Sigmoid colon (tissue), 7 donors: ENCODE measurements around the gene AACS. TPM values are rescaled to one million over a fixed set of nuclear protein-coding genes. Genes with fewer than 3 reads are reported as not detected.

Experiments
- DNase-seq: peaks from one replicate; pipeline ENCODE4 v3.0.0-alpha.2; 2019
- H3K27ac ChIP-seq, 4 donors: fragments of 200-600 bp; sonication (generic); one replicate each; pipeline ENCODE4 v1.5.1; 2016 to 2019; ENCODE audit warnings: mild to moderate bottlenecking in 1 of 4
- H3K27me3 ChIP-seq, 3 donors: fragments of 200-600 bp; sonication (generic); one replicate each; pipeline ENCODE4 v1.5.1; 2019; ENCODE audit warnings: mild to moderate bottlenecking in 1 of 3
- H3K36me3 ChIP-seq, 4 donors: fragments of 200-600 bp; sonication (generic); one replicate each; pipeline ENCODE4 v1.5.1; 2016 to 2019
- H3K4me1 ChIP-seq, 4 donors: fragments of 200-600 bp; sonication (generic); one replicate each; pipeline ENCODE4 v1.5.1; 2017 to 2019
- H3K4me3 ChIP-seq, 4 donors: fragments of 200-600 bp; sonication (generic); one replicate each; pipeline ENCODE4 v1.5.1; 2017 to 2019; ENCODE audit warnings: mild to moderate bottlenecking in 2 of 4, moderate library complexity in 1 of 4
- H3K9me3 ChIP-seq, 4 donors: fragments of 200-600 bp in 3 of 4; sonication (generic) in 3 of 4; one replicate each; pipeline versions ENCODE4 v1.5.1 to v1.6.1; 2013 to 2019
- EP300 ChIP-seq, 4 donors: sonication (generic); formaldehyde crosslinking; IDR thresholded peaks; one replicate each; pipeline ENCODE4 v1.6.1; 2017; ENCODE audit warnings: antibody characterized with exemption in 4 of 4
- POLR2A ChIP-seq, 2 donors: fragments of 450-650 bp; IDR thresholded peaks; one replicate each; pipeline ENCODE4 v1.6.1; 2016; ENCODE audit warnings: antibody characterized with exemption in 2 of 2, mild to moderate bottlenecking in 2 of 2, moderate library complexity in 2 of 2
- POLR2AphosphoS5 ChIP-seq, 4 donors: sonication (generic); formaldehyde crosslinking; IDR thresholded peaks; one replicate each; pipeline ENCODE4 v1.6.1; 2017; ENCODE audit warnings: antibody characterized with exemption in 4 of 4
- WGBS, 2 donors: extraction: QIAGEN DNeasy Blood & Tissue Kit; methylation state at CpG; one replicate each; pipeline ENCODE4 v1.1.7; 2013; 5-methylcytosine and 5-hydroxymethylcytosine counted together
- intact Hi-C: fragments of 100-400 bp; cut with DNase I; formaldehyde crosslinking; loops from one replicate; pipeline ENCODE4 v1.15.1; 2023
- polyA plus RNA-seq, 3 donors: library from polyadenylated mRNA; stranded (reverse); fragments of 200-250 nt; gene quantifications; one replicate each; pipeline ENCODE4 v1.2.3, GENCODE V29; 2013
- total RNA-seq, 4 donors: library from RNA; depleted of rRNA; stranded (reverse); fragments of >200 nt; gene quantifications; one replicate each; pipeline ENCODE4 v1.1.0, GENCODE V29; 2016
- TF ChIP-seq, protein P1 (sequence below), 4 experiments: fragments of 450-650 bp in 3 of 4; fragments of 200-600 bp in 1 of 4; IDR thresholded peaks; one replicate each; pipeline ENCODE4 v1.5.1; 2016 to 2019; ENCODE audit warnings: antibody characterized with exemption in 4 of 4, mild to moderate bottlenecking in 3 of 4, moderate library complexity in 2 of 4
- donor health status: healthy with polysubstance abuse.
- donor health status: Bipolar disorder and iron deficiency.
- donor health status: healthy.

The AACS gene
- total and polyA plus RNA-seq, 7 donors = 8.1 to 38.0 (median 12.7) TPM

DNA sequence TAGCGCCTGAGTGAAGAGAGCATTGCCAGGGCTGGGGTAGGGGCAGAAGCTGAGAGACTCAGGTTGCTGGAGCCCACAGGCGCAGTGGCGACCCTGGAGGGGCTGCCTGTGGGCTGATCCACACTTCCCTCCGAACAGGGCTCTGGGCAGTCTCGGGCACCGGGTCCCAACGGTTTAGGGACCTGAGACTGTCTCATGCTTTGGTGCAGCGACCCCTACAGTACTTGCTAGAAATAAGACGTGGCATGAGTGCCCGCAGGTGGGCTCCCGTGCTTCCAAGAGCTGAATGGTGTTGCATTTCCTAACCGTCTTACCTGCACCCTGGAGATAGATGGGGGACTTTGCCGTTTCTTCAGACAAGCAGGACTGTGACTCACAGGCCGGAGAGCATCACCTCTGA, 57.4 kb downstream of the AACS start:
- H3K36me3 ChIP-seq = peaks cover 0 to 33% (median 9%) of the 10 kb centered on the region in 4 donors
- DNase-seq = no peak
- no peak overlapping the region for H3K27ac ChIP-seq
- no peaks in the 10 kb centered on the region for H3K27me3 ChIP-seq
- no peaks in the 10 kb centered on the region for H3K9me3 ChIP-seq
- WGBS, 2 donors = 94 to 97% methylated on average over 14 of the region's 14 CpGs
- no peak overlapping the region for H3K4me3 ChIP-seq
- no peaks in the 10 kb centered on the region for H3K4me1 ChIP-seq
- TF ChIP-seq, protein P1, sequence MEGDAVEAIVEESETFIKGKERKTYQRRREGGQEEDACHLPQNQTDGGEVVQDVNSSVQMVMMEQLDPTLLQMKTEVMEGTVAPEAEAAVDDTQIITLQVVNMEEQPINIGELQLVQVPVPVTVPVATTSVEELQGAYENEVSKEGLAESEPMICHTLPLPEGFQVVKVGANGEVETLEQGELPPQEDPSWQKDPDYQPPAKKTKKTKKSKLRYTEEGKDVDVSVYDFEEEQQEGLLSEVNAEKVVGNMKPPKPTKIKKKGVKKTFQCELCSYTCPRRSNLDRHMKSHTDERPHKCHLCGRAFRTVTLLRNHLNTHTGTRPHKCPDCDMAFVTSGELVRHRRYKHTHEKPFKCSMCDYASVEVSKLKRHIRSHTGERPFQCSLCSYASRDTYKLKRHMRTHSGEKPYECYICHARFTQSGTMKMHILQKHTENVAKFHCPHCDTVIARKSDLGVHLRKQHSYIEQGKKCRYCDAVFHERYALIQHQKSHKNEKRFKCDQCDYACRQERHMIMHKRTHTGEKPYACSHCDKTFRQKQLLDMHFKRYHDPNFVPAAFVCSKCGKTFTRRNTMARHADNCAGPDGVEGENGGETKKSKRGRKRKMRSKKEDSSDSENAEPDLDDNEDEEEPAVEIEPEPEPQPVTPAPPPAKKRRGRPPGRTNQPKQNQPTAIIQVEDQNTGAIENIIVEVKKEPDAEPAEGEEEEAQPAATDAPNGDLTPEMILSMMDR (IDR thresholded peaks at IDR 0.05) = no peak
- TF ChIP-seq POLR2A (IDR thresholded peaks at IDR 0.05) (no peak), EP300 (IDR thresholded peaks at IDR 0.05) (no peak), POLR2AphosphoS5 (IDR thresholded peaks at IDR 0.05) (no peak)
- intact Hi-C loops = no loop called here

DNA sequence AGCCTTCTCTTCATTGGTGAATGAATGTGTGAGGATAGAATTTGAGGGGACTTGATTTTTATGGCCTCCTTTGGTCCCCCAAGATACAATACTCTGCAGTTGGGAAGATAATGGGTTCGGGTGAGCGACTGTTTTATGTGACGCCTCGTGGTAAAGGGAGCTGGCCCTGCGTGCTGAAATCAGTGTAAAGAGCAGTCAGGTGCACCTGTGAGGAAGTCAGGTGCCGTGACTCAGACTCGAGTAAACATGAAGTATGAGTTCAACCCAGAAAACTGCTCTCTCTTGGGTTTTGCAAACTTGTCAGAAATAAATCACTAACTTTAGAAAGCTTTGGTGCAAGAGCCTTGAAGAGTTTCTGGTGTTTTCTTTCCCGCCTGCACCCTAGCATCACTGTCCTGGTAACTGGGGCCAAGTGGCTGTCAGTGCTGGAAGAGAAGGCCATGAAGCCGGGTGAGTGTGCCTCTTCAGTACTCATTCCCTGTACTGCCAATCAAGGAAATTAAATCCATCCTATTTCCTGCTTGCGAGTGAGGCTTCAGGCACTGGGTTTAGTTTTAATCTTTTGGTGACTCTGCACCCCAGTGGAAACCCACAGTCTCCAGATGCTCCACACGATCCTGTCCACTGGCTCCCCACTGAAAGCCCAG, 59.2 kb downstream of the AACS start:
- H3K36me3 ChIP-seq = peaks cover 0 to 34% (median 6%) of the 10 kb centered on the region in 4 donors

DNA sequence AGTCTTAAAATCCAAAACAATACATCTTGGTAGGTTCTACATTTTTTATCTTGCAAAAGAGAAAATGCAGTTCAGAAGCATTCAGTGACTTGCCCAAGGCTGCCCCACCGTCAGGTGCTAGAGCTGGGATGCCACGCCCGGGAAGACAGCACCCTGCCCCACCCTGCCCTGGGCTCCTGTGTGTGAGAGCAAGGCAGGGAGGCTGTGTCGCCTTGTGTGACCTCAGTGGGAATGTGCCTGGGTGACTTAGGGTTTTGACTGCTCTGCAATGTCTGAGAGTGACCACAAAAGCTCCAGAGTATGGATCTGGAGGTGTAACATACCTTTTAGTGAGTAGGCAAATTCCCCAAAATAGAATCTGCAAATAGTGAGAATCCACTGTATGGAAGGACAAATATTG, 60.0 kb downstream of the AACS start:
- H3K4me3 ChIP-seq = no peak overlapping the region
- no peaks in the 10 kb centered on the region for H3K9me3 ChIP-seq
- H3K27me3 ChIP-seq = no peaks in the 10 kb centered on the region
- H3K4me1 ChIP-seq = no peaks in the 10 kb centered on the region
- intact Hi-C loops = no loop called here
- no peak for DNase-seq
- H3K36me3 ChIP-seq = peaks cover 0 to 42% (median 6%) of the 10 kb centered on the region in 4 donors
- H3K27ac ChIP-seq = no peak overlapping the region
- whole genome bisulfite sequencing, 2 donors = 19 to 73% methylated on average over 4 of the region's 4 CpGs
- TF ChIP-seq POLR2AphosphoS5 (IDR thresholded peaks at IDR 0.05) (no peak), EP300 (IDR thresholded peaks at IDR 0.05) (no peak), POLR2A (IDR thresholded peaks at IDR 0.05) (no peak)
- TF ChIP-seq, protein P1 (IDR thresholded peaks at IDR 0.05) = no peak

More for the DNA sequence above, 59.2 kb downstream of the AACS start:
- intact Hi-C loops = no loop called here
- Histone ChIP-seq H3K9me3 (no peaks in the 10 kb centered on the region), H3K4me3 (no peak overlapping the region), H3K4me1 (no peaks in the 10 kb centered on the region), H3K27me3 (no peaks in the 10 kb centered on the region), H3K27ac (no peak overlapping the region)
- 24 to 66% methylated on average over 11 of the region's 11 CpGs for WGBS, 2 donors
- no peak for DNase-seq
- TF ChIP-seq, protein P1 (IDR thresholded peaks at IDR 0.05) = no peak
- no peak for TF ChIP-seq POLR2A (IDR thresholded peaks at IDR 0.05)
- no peak for TF ChIP-seq EP300 (IDR thresholded peaks at IDR 0.05)
- no peak for TF ChIP-seq POLR2AphosphoS5 (IDR thresholded peaks at IDR 0.05)

DNA sequence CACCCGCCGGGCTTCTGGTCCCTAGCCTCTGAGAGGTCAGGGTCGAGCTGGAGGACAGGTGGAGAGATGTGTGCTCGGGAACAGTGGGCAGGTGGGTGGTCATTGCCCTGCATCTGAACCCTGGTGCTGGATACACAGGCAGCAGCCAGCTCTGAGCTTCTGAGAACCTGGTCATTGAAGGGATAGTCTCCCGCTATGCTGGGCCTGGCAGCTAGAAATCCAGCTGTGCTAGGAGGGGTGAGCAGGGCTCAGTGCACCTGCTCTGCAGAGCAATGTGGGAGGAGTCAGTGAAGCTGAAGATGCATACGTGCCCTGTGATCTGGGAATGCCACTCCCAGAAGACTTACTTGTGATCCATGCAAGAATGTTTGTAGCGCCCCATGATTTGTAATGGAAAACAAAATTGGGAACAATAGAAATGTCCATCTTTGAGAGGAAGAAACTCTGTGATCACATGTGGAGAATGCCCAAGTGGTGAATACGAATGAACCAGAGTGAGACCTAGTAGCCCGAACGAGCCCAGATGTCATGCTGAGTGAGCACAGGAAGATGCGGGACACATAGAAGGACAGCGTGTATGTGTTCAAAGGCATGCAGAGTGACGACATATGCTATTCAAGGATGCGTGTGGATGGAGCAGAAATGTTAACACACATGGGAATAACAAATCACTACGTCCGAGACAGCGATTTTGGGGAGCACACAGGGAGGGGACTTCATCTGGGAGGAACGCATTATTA, 63.4 kb downstream of the AACS start:
- H3K9me3 ChIP-seq = no peaks in the 10 kb centered on the region
- no peak overlapping the region for H3K4me3 ChIP-seq
- no peak overlapping the region for H3K27ac ChIP-seq
- no peaks in the 10 kb centered on the region for H3K4me1 ChIP-seq
- intact Hi-C loops = no loop called here
- no peak for DNase-seq
- no peaks in the 10 kb centered on the region for H3K27me3 ChIP-seq
- TF ChIP-seq POLR2A (IDR thresholded peaks at IDR 0.05) (no peak), EP300 (IDR thresholded peaks at IDR 0.05) (no peak), POLR2AphosphoS5 (IDR thresholded peaks at IDR 0.05) (no peak)
- TF ChIP-seq, protein P1 (IDR thresholded peaks at IDR 0.05) = no peak
- H3K36me3 ChIP-seq = peaks cover 0 to 43% (median 5%) of the 10 kb centered on the region in 4 donors
- 92 to 95% methylated on average over 18 of the region's 18 CpGs for WGBS, 2 donors
